SK-N-SH (cell line): ENCODE data around the gene NOS1. TPM values are rescaled to one million over a fixed set of nuclear protein-coding genes. Genes with fewer than 3 reads are reported as not detected.

ENCODE experiments used
- CTCF ChIA-PET: fragments of 300-600, 350-600 bp; formaldehyde crosslinking; extraction: SDS; loops from one replicate; lab custom pipeline; 2021; lab: Yijun Ruan, JAX
- POLR2A ChIA-PET: fragments of 350-600 bp; sonication (Branson Sonifier 250); formaldehyde crosslinking; extraction: SDS; loops from one replicate; lab custom pipeline; 2020; ENCODE audit warnings: antibody characterized with exemption, inconsistent platforms; lab: Yijun Ruan, JAX
- DNase-seq: peaks from one replicate; pipeline ENCODE4 v3.0.0; 2012
- H2AFZ ChIP-seq: fragments of 200-600 bp; sonication (generic); 2 replicates; pipeline ENCODE4 v1.8.1; 2016; ENCODE audit warnings: antibody characterized with exemption, mild to moderate bottlenecking, low read depth
- H3F3A ChIP-seq: fragments of 200-600 bp; sonication (generic); replicated peaks from 2 replicates; pipeline ENCODE3; 2016; ENCODE audit warnings: antibody characterized with exemption, mild to moderate bottlenecking; ENCODE audit not compliant: insufficient read depth
- H3K27ac ChIP-seq, 2 experiments: fragments of 200-500 bp in 1 of 2; fragments of 200-600 bp in 1 of 2; sonication (Bioruptor generic) in 1 of 2; sonication (generic), shearing (Covaris generic) in 1 of 2; 2 replicates each; pipeline versions ENCODE4 v1.5.1 to v1.6.1; 2014 to 2016; ENCODE audit warnings: low read depth in 2 of 2, inconsistent platforms in 1 of 2, low read length in 1 of 2, mild to moderate bottlenecking in 1 of 2, mixed read lengths in 1 of 2
- H3K27me3 ChIP-seq: fragments of 200-600 bp; sonication (generic), shearing (Covaris generic); 2 replicates; pipeline ENCODE4 v1.6.1; 2016; ENCODE audit warnings: mixed run types; ENCODE audit not compliant: insufficient read depth
- H3K36me3 ChIP-seq, 2 experiments: fragments of 200-500 bp in 1 of 2; fragments of 200-600 bp in 1 of 2; sonication (Bioruptor generic) in 1 of 2; sonication (generic) in 1 of 2; replicated peaks in 1 of 2; 2 replicates each; pipeline versions ENCODE3 to v1.5.1; 2014 to 2016; ENCODE audit warnings: low read length in 1 of 2, mild to moderate bottlenecking in 1 of 2; ENCODE audit not compliant: insufficient read depth in 2 of 2, control insufficient read depth in 1 of 2
- H3K4me1 ChIP-seq, 2 experiments: fragments of 200-500 bp in 1 of 2; fragments of 200-600 bp in 1 of 2; sonication (Bioruptor generic) in 1 of 2; sonication (generic), shearing (Covaris generic) in 1 of 2; 2 replicates each; pipeline versions ENCODE4 v1.5.1 to v1.6.1; 2014 to 2016; ENCODE audit warnings: low read depth in 1 of 2, low read length in 1 of 2, mixed run types in 1 of 2; ENCODE audit not compliant: insufficient read depth in 2 of 2, control insufficient read depth in 1 of 2
- H3K4me2 ChIP-seq: fragments of 200-600 bp; sonication (generic), shearing (Covaris generic); 2 replicates; pipeline ENCODE4 v1.6.1; 2017; ENCODE audit warnings: mixed run types
- H3K4me3 ChIP-seq, 2 experiments: fragments of 200-500 bp in 1 of 2; fragments of 200-600 bp in 1 of 2; sonication (Bioruptor generic) in 1 of 2; sonication (generic), shearing (Covaris generic) in 1 of 2; 2 replicates each; pipeline versions ENCODE4 v1.5.1 to v1.8.1; 2014 to 2016; ENCODE audit warnings: low read depth in 2 of 2, inconsistent platforms in 1 of 2, low read length in 1 of 2, mild to moderate bottlenecking in 1 of 2, mixed read lengths in 1 of 2, moderate library complexity in 1 of 2
- H3K79me2 ChIP-seq: fragments of 200-600 bp; sonication (generic); 2 replicates; pipeline ENCODE4 v1.8.1; 2017; ENCODE audit warnings: mild to moderate bottlenecking; ENCODE audit not compliant: insufficient read depth
- H3K9ac ChIP-seq: fragments of 200-600 bp; sonication (generic); 2 replicates; pipeline ENCODE4 v1.6.1; 2017; ENCODE audit warnings: mixed run types
- H3K9me2 ChIP-seq: fragments of 200-600 bp; sonication (generic); 2 replicates; pipeline ENCODE4 v1.6.1; 2017; ENCODE audit warnings: mixed run types
- H3K9me3 ChIP-seq: fragments of 200-600 bp; sonication (generic); 2 replicates; pipeline ENCODE4 v1.6.1; 2017; ENCODE audit warnings: mixed run types, mild to moderate bottlenecking, moderate library complexity
- H4K20me1 ChIP-seq: fragments of 200-600 bp; sonication (generic); 2 replicates; pipeline ENCODE4 v1.6.1; 2017; ENCODE audit warnings: mild to moderate bottlenecking, mixed run types; ENCODE audit not compliant: insufficient read depth
- CHD2 ChIP-seq: fragments of 150-350 bp; IDR thresholded peaks from 2 replicates; pipeline ENCODE4 v1.6.1; 2018; ENCODE audit warnings: low read length; ENCODE audit not compliant: partially characterized antibody
- FOSL2 ChIP-seq: IDR thresholded peaks from 2 replicates; pipeline ENCODE4 v1.4.0; 2012; ENCODE audit warnings: low read depth, mild to moderate bottlenecking, moderate library complexity, borderline replicate concordance
- GABPA ChIP-seq: IDR thresholded peaks from 2 replicates; pipeline ENCODE4 v1.4.0; 2012; ENCODE audit warnings: low read depth, mild to moderate bottlenecking
- IRF3 ChIP-seq: fragments of 150-350 bp; IDR thresholded peaks from 2 replicates; pipeline ENCODE4 v1.6.1; 2016; ENCODE audit warnings: mild to moderate bottlenecking, low read depth, low read length
- JUND ChIP-seq: IDR thresholded peaks from 2 replicates; pipeline ENCODE4 v1.4.0; 2012
- MXI1 ChIP-seq: IDR thresholded peaks from 2 replicates; pipeline ENCODE4 v1.6.1; 2012; ENCODE audit warnings: mild to moderate bottlenecking, low read depth, low read length, improper control_type of control experiment
- NFIC ChIP-seq: IDR thresholded peaks from 2 replicates; pipeline ENCODE4 v1.4.0; 2012; ENCODE audit warnings: borderline replicate concordance
- RAD21 ChIP-seq: IDR thresholded peaks from 2 replicates; pipeline ENCODE4 v1.6.1; 2012; ENCODE audit warnings: mild to moderate bottlenecking, low read length
- RCOR1 ChIP-seq: fragments of 150-350 bp; IDR thresholded peaks from 2 replicates; pipeline ENCODE4 v1.6.1; 2017; ENCODE audit warnings: antibody characterized with exemption, low read length
- RXRA ChIP-seq: IDR thresholded peaks from 2 replicates; pipeline ENCODE4 v1.4.0; 2012; ENCODE audit warnings: low read depth, mild to moderate bottlenecking, borderline replicate concordance
- SIN3A ChIP-seq: IDR thresholded peaks from 2 replicates; pipeline ENCODE4 v1.6.1; 2012; ENCODE audit warnings: low read depth, mild to moderate bottlenecking, low read length, moderate library complexity, borderline replicate concordance
- YY1 ChIP-seq: IDR thresholded peaks from 2 replicates; pipeline ENCODE4 v1.4.0; 2012; ENCODE audit warnings: low read depth, mild to moderate bottlenecking
- WGBS: methylation state at CpG from one replicate; pipeline ENCODE4 v1.1.6; 2017; ENCODE audit warnings: low lambda C conversion rate; 5-methylcytosine and 5-hydroxymethylcytosine counted together
- polyA plus RNA-seq, 3 experiments: library from polyadenylated mRNA; depleted of rRNA; stranded (reverse); fragments of >200 nt; gene quantifications; 2 replicates each; pipeline ENCODE4 v1.2.3, GENCODE V29; 2012
- TF ChIP-seq, protein P1 (sequence below): IDR thresholded peaks from 2 replicates; pipeline ENCODE4 v1.6.1; 2012; ENCODE audit warnings: mild to moderate bottlenecking, low read depth, low read length, moderate library complexity
- TF ChIP-seq, protein P2 (sequence below): IDR thresholded peaks from 2 replicates; pipeline ENCODE4 v1.4.0; 2012; ENCODE audit warnings: low read depth

The NOS1 gene
- polyA plus RNA-seq, 1 of the 3 experiments (the other 2 are of a cell fraction): 0.02 TPM

- no peaks in the 10 kb centered on the region for H3F3A ChIP-seq
- H3K4me1 ChIP-seq: no peaks in the 10 kb centered on the region; a peak in 1 of 4 replicates
- no peaks in the 10 kb centered on the region for H3K9me2 ChIP-seq
- H3K4me2 ChIP-seq: no peak overlapping the region
- DNase-seq: no peak
- H3K9ac ChIP-seq: no peak overlapping the region
- TF ChIP-seq, protein P1, sequence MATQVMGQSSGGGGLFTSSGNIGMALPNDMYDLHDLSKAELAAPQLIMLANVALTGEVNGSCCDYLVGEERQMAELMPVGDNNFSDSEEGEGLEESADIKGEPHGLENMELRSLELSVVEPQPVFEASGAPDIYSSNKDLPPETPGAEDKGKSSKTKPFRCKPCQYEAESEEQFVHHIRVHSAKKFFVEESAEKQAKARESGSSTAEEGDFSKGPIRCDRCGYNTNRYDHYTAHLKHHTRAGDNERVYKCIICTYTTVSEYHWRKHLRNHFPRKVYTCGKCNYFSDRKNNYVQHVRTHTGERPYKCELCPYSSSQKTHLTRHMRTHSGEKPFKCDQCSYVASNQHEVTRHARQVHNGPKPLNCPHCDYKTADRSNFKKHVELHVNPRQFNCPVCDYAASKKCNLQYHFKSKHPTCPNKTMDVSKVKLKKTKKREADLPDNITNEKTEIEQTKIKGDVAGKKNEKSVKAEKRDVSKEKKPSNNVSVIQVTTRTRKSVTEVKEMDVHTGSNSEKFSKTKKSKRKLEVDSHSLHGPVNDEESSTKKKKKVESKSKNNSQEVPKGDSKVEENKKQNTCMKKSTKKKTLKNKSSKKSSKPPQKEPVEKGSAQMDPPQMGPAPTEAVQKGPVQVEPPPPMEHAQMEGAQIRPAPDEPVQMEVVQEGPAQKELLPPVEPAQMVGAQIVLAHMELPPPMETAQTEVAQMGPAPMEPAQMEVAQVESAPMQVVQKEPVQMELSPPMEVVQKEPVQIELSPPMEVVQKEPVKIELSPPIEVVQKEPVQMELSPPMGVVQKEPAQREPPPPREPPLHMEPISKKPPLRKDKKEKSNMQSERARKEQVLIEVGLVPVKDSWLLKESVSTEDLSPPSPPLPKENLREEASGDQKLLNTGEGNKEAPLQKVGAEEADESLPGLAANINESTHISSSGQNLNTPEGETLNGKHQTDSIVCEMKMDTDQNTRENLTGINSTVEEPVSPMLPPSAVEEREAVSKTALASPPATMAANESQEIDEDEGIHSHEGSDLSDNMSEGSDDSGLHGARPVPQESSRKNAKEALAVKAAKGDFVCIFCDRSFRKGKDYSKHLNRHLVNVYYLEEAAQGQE: no peak
- TF ChIP-seq SIN3A (no peak), MXI1 (no peak), CHD2 (no peak), GABPA (no peak), IRF3 (no peak), YY1 (no peak), RAD21 (no peak), FOSL2 (no peak), RXRA (no peak), NFIC (no peak), JUND (no peak), RCOR1 (no peak)
- TF ChIP-seq, protein P2, sequence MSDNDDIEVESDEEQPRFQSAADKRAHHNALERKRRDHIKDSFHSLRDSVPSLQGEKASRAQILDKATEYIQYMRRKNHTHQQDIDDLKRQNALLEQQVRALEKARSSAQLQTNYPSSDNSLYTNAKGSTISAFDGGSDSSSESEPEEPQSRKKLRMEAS: no peak
- CTCF ChIA-PET: interaction anchor here (0.7 to 15.9 kb wide), 4 partner anchors 19 to 643 kb away, joined by 3 to 320 read pairs (median 38); no protein-coding TSS in a partner anchor
- WGBS: 61% methylated on average over 3 of the region's 3 CpGs
- H3K4me3 ChIP-seq: no peak overlapping the region
- H3K27ac ChIP-seq: no peak overlapping the region
- no peaks in the 10 kb centered on the region for H3K9me3 ChIP-seq
- no peak overlapping the region for H2AFZ ChIP-seq
- no peaks in the 10 kb centered on the region for H3K79me2 ChIP-seq
- no peaks in the 10 kb centered on the region for H3K36me3 ChIP-seq
- H4K20me1 ChIP-seq: no peaks in the 10 kb centered on the region
- H3K27me3 ChIP-seq: no peaks in the 10 kb centered on the region; the same call in 1 of the 2 replicates
- POLR2A ChIA-PET: no interaction called here
These were observed 151.8 kb downstream of the NOS1 start for GRCh38 chr12:117209626-117210025.
